Panc1 (cell line): ENCODE results near the gene DDX1. TPM values are rescaled to one million over a fixed set of nuclear protein-coding genes. Genes with fewer than 3 reads are reported as not detected.

ENCODE experiments used
- ATAC-seq: fragments of 200-7000 bp; cut with Tn5 transposase; 2 replicates; pipeline ENCODE4 v1.9.1; 2020; ENCODE audit warnings: mild to moderate bottlenecking, moderate library complexity
- BruUV-seq: library from RNA; stranded (reverse); fragments of 400-500 nt; replicated peaks from 2 replicates; lab custom pipeline; 2021; lab: Mats Ljungman, UMichigan
- CTCF ChIA-PET: fragments of 300-600 bp; sonication (Branson Sonifier 250); formaldehyde crosslinking; loops from one replicate; lab custom pipeline; 2022; ENCODE audit warnings: antibody characterized with exemption; lab: Charles Lee
- POLR2A ChIA-PET: fragments of 300-600 bp; sonication (Branson Sonifier 250); formaldehyde crosslinking; loops from one replicate; lab custom pipeline; 2022; ENCODE audit warnings: antibody characterized with exemption; lab: Charles Lee
- DNase-seq: peaks from one replicate; pipeline ENCODE4 v3.0.0-alpha.2; 2010; ENCODE audit warnings: low read depth, low spot score
- H3K27ac ChIP-seq: 2 replicates; pipeline ENCODE4 v1.5.1; 2011; ENCODE audit warnings: mild to moderate bottlenecking, low read length, inconsistent platforms
- H3K27me3 ChIP-seq: fragments of 200-500 bp; sonication (Bioruptor generic); 2 replicates; pipeline ENCODE4 v1.6.0; 2014; ENCODE audit warnings: low read length, inconsistent platforms; ENCODE audit not compliant: control insufficient read depth, insufficient read depth
- H3K36me3 ChIP-seq: fragments of 200-500 bp; sonication (Bioruptor generic); 2 replicates; pipeline ENCODE4 v1.5.1; 2014; ENCODE audit warnings: inconsistent platforms, mild to moderate bottlenecking, low read length, moderate library complexity; ENCODE audit not compliant: control insufficient read depth, insufficient read depth
- H3K4me1 ChIP-seq: 2 replicates; pipeline ENCODE4 v1.5.1; 2011; ENCODE audit warnings: inconsistent platforms, mild to moderate bottlenecking, low read length, moderate library complexity; ENCODE audit not compliant: control insufficient read depth, insufficient read depth
- H3K4me3 ChIP-seq, 2 experiments: 2 replicates each; pipeline ENCODE4 v1.5.1; 2011 to 2012; ENCODE audit warnings: low read depth in 2 of 2, low read length in 2 of 2, mild to moderate bottlenecking in 2 of 2, inconsistent platforms in 1 of 2, moderate library complexity in 1 of 2
- H3K9me3 ChIP-seq: fragments of 200-500 bp; sonication (Bioruptor generic); 2 replicates; pipeline ENCODE4 v1.5.1; 2014; ENCODE audit warnings: low read depth, mild to moderate bottlenecking, inconsistent platforms, low read length, moderate library complexity; ENCODE audit not compliant: control insufficient read depth, insufficient read depth
- CTCF ChIP-seq: fragments of 450-650 bp; IDR thresholded peaks from 2 replicates; pipeline ENCODE4 v1.5.1; 2017; ENCODE audit warnings: mild to moderate bottlenecking
- POLR2AphosphoS5 ChIP-seq: IDR thresholded peaks from 2 replicates; pipeline ENCODE4 v1.6.1; 2012; ENCODE audit warnings: mild to moderate bottlenecking, low read depth, low read length, moderate library complexity
- REST ChIP-seq, 2 experiments: IDR thresholded peaks; 2 replicates each; pipeline ENCODE4 v1.6.1; 2011 to 2012; ENCODE audit warnings: low read depth in 2 of 2, control low read depth in 1 of 2, low read length in 1 of 2, mild to moderate bottlenecking in 1 of 2, moderate library complexity in 1 of 2; ENCODE audit not compliant: insufficient read depth in 1 of 2
- SIN3A ChIP-seq: IDR thresholded peaks from 2 replicates; pipeline ENCODE4 v1.6.1; 2012; ENCODE audit warnings: low read depth, mild to moderate bottlenecking, low read length, moderate library complexity, borderline replicate concordance; ENCODE audit not compliant: insufficient read depth
- TCF7L2 ChIP-seq: IDR thresholded peaks from 2 replicates; pipeline ENCODE4 v1.6.1; 2011; ENCODE audit warnings: mild to moderate bottlenecking, low read depth, low read length, inconsistent platforms
- in situ Hi-C: cut with HindIII; loops from 2 replicates; pipeline ENCODE4 v1.10.0; 2016; ENCODE audit warnings: low sequenced_read_pairs, low pct_unique_long_range_greater_than_20kb
- intact Hi-C: fragments of 100-400 bp; cut with micrococcal nuclease; formaldehyde crosslinking; loops from one replicate; pipeline ENCODE4 v1.10.0; 2022; ENCODE audit not compliant: unreplicated experiment
- total RNA-seq: library from RNA; stranded (reverse); gene quantifications from one replicate; pipeline ENCODE4 v1.2.1, GENCODE V29; 2021; ENCODE audit not compliant: unreplicated experiment

The DDX1 gene
- total RNA-seq, 1 experiment from 2014 or later, result 102 TPM

GRCh38 chr2:15618449-15618855 is 26.8 kb downstream of the DDX1 start:
- Histone ChIP-seq H3K27me3 (no peaks in the 10 kb centered on the region), H3K9me3 (no peaks in the 10 kb centered on the region), H3K4me1 (no peaks in the 10 kb centered on the region), H3K27ac (no peak overlapping the region), H3K36me3 (peaks cover 50% of the 10 kb centered on the region), H3K4me3 (no peak overlapping the region)
- BruUV-seq, result no TSS peak
- ATAC-seq (no peak), DNase-seq (no peak)
- in situ Hi-C loops, result no loop called here
- intact Hi-C loops, result no loop called here
- TF ChIP-seq CTCF (no peak), REST (IDR thresholded peaks at IDR 0.05; ENCODE audit: insufficient read depth in 1 of 2, low read depth in 2 of 2, low read length in 1 of 2) (no peak)
- CTCF ChIA-PET, result no interaction called here
- POLR2A ChIA-PET, result no interaction called here

GRCh38 chr2:15619076-15619475 is 27.4 kb downstream of the DDX1 start:
- POLR2A ChIA-PET, result no interaction called here
- CTCF ChIA-PET, result no interaction called here
- no peaks in the 10 kb centered on the region for H3K9me3 ChIP-seq
- DNase-seq, result no peak
- H3K27me3 ChIP-seq, result no peaks in the 10 kb centered on the region
- H3K4me1 ChIP-seq, result no peaks in the 10 kb centered on the region
- H3K4me3 ChIP-seq, result no peak overlapping the region
- no peak for TF ChIP-seq REST (IDR thresholded peaks at IDR 0.05; ENCODE audit: insufficient read depth in 1 of 2, low read depth in 2 of 2, low read length in 1 of 2)
- TF ChIP-seq CTCF, result no peak
- no peak for TF ChIP-seq TCF7L2
- TF ChIP-seq POLR2AphosphoS5, result no peak
- TF ChIP-seq SIN3A, result no peak
- in situ Hi-C loops, result no loop called here
- H3K27ac ChIP-seq, result no peak overlapping the region
- no peak for ATAC-seq
- peaks cover 55% of the 10 kb centered on the region for H3K36me3 ChIP-seq
- BruUV-seq, result no TSS peak
- intact Hi-C loops, result no loop called here
